ENCODE results near the gene IGFL2. TPM values are rescaled to one million over a fixed set of nuclear protein-coding genes. Genes with fewer than 3 reads are reported as not detected.
"Not testable (repeated sequence)": the region's sequence is repeated elsewhere in the genome, so short reads cannot be mapped to it uniquely, and the experiment has no call there.

Gene IGFL2
- total RNA-seq, 1 donor from 2014 or later, result 0.55 TPM

DNA sequence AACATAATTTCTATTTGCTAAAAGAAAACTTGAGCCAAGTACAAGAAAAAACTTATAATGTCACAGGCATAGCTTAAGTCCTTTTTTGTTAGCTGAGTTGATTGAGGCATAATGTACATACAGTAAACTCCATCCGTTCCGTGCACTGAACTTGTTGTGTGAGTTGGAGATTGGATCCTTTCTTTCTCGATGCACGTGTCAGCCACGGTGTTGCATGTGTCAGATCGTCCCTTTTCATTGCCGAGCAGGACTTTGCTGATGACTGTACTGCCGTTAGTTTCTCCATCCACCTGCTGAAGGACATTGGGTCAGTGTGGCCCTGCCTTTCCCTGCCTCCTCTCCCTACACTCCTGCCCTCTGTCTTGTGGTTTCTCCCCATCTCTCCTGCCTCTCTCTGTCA lies 34.4 kb downstream of the IGFL2 start:
- Mint-ChIP-seq H3K9me3 (ENCODE audit: low read depth) (no peaks in the 10 kb centered on the region), H3K4me3 (ENCODE audit: unreplicated experiment) (no peak overlapping the region), H3K27me3 (ENCODE audit: low read depth) (peaks cover 26% of the 10 kb centered on the region), H3K4me1 (ENCODE audit: low read depth) (peaks cover 23% of the 10 kb centered on the region), H3K36me3 (ENCODE audit: low read depth) (peaks cover 3% of the 10 kb centered on the region), H3K27ac (ENCODE audit: unreplicated experiment) (no peak overlapping the region)
- DNase-seq (ENCODE audit: low spot score), result no peak
- TF ChIP-seq, protein P1, sequence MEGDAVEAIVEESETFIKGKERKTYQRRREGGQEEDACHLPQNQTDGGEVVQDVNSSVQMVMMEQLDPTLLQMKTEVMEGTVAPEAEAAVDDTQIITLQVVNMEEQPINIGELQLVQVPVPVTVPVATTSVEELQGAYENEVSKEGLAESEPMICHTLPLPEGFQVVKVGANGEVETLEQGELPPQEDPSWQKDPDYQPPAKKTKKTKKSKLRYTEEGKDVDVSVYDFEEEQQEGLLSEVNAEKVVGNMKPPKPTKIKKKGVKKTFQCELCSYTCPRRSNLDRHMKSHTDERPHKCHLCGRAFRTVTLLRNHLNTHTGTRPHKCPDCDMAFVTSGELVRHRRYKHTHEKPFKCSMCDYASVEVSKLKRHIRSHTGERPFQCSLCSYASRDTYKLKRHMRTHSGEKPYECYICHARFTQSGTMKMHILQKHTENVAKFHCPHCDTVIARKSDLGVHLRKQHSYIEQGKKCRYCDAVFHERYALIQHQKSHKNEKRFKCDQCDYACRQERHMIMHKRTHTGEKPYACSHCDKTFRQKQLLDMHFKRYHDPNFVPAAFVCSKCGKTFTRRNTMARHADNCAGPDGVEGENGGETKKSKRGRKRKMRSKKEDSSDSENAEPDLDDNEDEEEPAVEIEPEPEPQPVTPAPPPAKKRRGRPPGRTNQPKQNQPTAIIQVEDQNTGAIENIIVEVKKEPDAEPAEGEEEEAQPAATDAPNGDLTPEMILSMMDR (IDR thresholded peaks at IDR 0.05), result no peak

DNA sequence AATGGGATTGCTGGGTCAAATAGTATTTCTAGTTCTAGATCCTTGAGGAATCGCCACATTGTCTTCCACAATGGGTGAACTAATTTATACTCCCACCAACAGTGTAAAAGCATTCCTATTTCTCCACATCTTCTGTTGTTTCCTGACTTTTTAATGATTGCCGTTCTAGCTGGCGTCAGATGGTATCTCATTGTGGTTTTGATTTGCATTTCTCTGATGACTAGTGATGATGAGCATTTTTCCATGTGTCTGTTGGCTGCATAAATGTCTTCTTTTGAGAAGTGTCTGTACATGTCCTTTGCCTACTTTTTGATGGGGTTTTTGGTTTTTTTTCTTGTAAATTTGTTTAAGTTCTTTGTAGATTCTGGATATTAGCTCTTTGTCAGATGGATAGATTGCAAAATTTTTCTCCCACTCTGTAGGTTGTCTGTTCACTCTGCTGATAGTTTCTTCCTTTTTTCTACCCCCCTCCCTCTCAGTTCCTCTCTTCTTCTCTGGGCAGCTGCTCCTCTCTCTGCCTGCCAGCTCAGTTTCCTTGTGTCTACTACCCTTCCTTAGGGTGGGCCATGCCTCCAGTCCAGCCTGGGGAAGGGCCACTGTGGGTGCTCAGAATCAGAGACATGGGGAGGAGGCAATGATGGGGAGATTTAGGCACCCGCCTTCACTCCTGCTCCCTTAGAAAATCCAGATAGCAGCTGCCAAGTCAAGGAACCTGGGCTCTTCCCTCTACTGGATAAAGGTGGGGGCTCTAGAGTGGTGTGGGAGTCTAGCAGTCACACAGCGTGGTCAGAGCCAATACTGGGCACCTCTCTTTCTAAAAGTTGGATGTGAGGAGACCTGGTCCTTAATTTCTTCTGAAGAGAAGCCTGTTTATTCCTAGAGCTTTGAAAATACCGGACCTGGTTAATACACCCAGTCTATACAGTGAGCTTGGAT lies 37.0 kb downstream of the IGFL2 start:
- Mint-ChIP-seq H3K27ac (ENCODE audit: unreplicated experiment) (peak overlapping the region; percentile 64), H3K27me3 (ENCODE audit: low read depth) (peaks cover 21% of the 10 kb centered on the region), H3K4me1 (ENCODE audit: low read depth) (peaks cover 23% of the 10 kb centered on the region)
- H3K4me3 Mint-ChIP-seq (ENCODE audit: unreplicated experiment); H3K9me3 Mint-ChIP-seq (ENCODE audit: low read depth); DNase-seq (ENCODE audit: low spot score); H3K36me3 Mint-ChIP-seq (ENCODE audit: low read depth): not testable (repeated sequence)

DNA sequence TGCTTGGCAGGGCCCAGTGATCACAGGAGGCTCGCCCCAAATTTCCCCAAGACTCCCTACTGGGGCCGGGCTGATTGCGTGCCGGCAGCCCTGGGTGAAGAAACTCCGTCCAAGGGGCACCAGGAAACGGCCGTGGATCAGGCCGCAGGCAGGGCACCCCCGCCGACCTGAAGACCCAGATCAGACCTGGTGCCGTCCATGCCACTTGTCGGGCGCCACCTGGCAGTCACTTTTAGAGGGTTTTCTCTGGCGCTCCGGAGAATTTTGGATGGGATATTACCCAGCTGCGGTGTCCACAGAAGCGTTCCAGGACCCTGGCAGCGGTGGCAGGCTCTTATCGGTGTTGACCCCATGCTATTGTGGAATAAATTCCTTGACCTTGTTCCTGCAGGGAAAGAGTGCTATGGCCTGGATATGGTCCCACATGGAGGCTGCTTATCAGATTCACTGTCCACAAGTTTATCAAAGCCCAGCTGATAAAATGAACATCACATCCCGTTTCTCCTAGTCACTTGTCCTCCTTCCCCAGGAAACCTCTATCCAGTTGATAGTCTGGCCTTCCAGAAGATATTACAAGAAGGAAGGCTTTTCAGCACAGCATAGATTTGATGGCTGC lies 38.2 kb downstream of the IGFL2 start:
- H3K27ac Mint-ChIP-seq (ENCODE audit: unreplicated experiment), result no peak overlapping the region
- H3K27me3 Mint-ChIP-seq (ENCODE audit: low read depth), result peaks cover 29% of the 10 kb centered on the region
- no peaks in the 10 kb centered on the region for H3K36me3 Mint-ChIP-seq (ENCODE audit: low read depth)
- H3K4me1 Mint-ChIP-seq (ENCODE audit: low read depth), result peaks cover 15% of the 10 kb centered on the region
- H3K9me3 Mint-ChIP-seq (ENCODE audit: low read depth), result no peaks in the 10 kb centered on the region
- no peak overlapping the region for H3K4me3 Mint-ChIP-seq (ENCODE audit: unreplicated experiment)
- TF ChIP-seq, protein P1 (IDR thresholded peaks at IDR 0.05), result no peak
- DNase-seq (ENCODE audit: low spot score), result no peak

DNA sequence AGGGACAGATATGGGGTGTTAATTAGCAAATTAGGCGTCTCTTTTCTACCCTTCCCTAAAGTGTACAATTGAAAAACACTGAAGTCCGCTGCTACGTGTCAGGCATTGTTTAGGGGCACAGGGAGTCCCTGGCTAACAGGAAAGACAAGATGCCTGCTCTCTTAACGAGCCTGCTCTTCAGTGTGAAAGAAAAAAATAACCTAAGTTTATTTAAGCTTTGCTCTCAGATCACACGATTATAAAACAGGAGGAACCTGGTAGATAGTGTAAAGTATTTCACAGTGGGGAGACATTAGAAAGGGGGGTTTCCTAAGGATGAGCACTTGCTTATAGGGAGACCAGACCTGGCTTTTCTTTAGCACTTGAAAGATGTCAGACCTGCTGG lies 38.7 kb downstream of the IGFL2 start:
- Mint-ChIP-seq H3K27ac (ENCODE audit: unreplicated experiment) (no peak overlapping the region), H3K9me3 (ENCODE audit: low read depth) (no peaks in the 10 kb centered on the region), H3K4me3 (ENCODE audit: unreplicated experiment) (no peak overlapping the region), H3K27me3 (ENCODE audit: low read depth) (peaks cover 30% of the 10 kb centered on the region), H3K36me3 (ENCODE audit: low read depth) (no peaks in the 10 kb centered on the region), H3K4me1 (ENCODE audit: low read depth) (peaks cover 11% of the 10 kb centered on the region)
- DNase-seq (ENCODE audit: low spot score), result no peak
- TF ChIP-seq, protein P1 (IDR thresholded peaks at IDR 0.05), result no peak

- Mint-ChIP-seq H3K27me3 (ENCODE audit: low read depth) (peaks cover 20% of the 10 kb centered on the region), H3K9me3 (ENCODE audit: low read depth) (no peaks in the 10 kb centered on the region), H3K4me1 (ENCODE audit: low read depth) (peaks cover 24% of the 10 kb centered on the region), H3K4me3 (ENCODE audit: unreplicated experiment) (no peak overlapping the region), H3K27ac (ENCODE audit: unreplicated experiment) (no peak overlapping the region), H3K36me3 (ENCODE audit: low read depth) (no peaks in the 10 kb centered on the region)
- DNase-seq (ENCODE audit: low spot score), result no peak
- TF ChIP-seq, protein P1 (IDR thresholded peaks at IDR 0.05), result no peak
These were observed 42.2 kb downstream of the IGFL2 start for GRCh38 chr19:46189971-46190888.
